T-helper 17 cell (primary cell): Measurements from ENCODE around the gene SH3RF3. TPM values are rescaled to one million over a fixed set of nuclear protein-coding genes. Genes with fewer than 3 reads are reported as not detected.
A peak's percentile ranks its signal among the peaks of the same experiment; 100 is the strongest.

Experiments used
- ATAC-seq: fragments of 150-1000 bp; cut with Tn5 transposase; 2 replicates; pipeline ENCODE4 v1.10.0; 2021; ENCODE audit warnings: mild to moderate bottlenecking, moderate library complexity
- DNase-seq, 3 donors: peaks; one replicate each; pipeline versions ENCODE4 v3.0.0 to v3.0.0-alpha.2; 2020 to 2021
- H3K9me3 ChIP-seq: one replicate; pipeline ENCODE4 v1.7.0; 2013; ENCODE audit warnings: low read length, mild to moderate bottlenecking; ENCODE audit not compliant: control insufficient read depth, poor library complexity, severe bottlenecking
- H3K27ac Mint-ChIP-seq: one replicate; pipeline ENCODE4 v1.8.0; 2022; ENCODE audit warnings: mild to moderate bottlenecking, moderate library complexity, mixed read lengths
- H3K27me3 Mint-ChIP-seq: one replicate; pipeline ENCODE4 v1.8.0; 2022; ENCODE audit warnings: mixed read lengths
- H3K36me3 Mint-ChIP-seq: one replicate; pipeline ENCODE4 v1.8.0; 2022; ENCODE audit warnings: low read depth, mixed read lengths
- H3K4me1 Mint-ChIP-seq: one replicate; pipeline ENCODE4 v1.8.0; 2022; ENCODE audit warnings: mild to moderate bottlenecking, mixed read lengths
- H3K4me3 Mint-ChIP-seq: one replicate; pipeline ENCODE4 v1.8.0; 2022; ENCODE audit warnings: mild to moderate bottlenecking, moderate library complexity, mixed read lengths
- total RNA-seq, 4 donors: library from RNA in 2 of 4; stranded (reverse) in 2 of 4; gene quantifications; one replicate each; pipeline ENCODE4 v1.2.3 and lab custom pipeline; 2022 to 2026

SH3RF3 gene
- total RNA-seq, 2 donors from 2014 or later = 0.16 to 0.27 TPM

GRCh38 chr2:109339519-109339966 lies 210.5 kb downstream of the SH3RF3 start:
- H3K4me3 Mint-ChIP-seq = no peak overlapping the region
- ATAC-seq (no peak), DNase-seq (no peak)
- H3K27ac Mint-ChIP-seq = no peak overlapping the region
- peaks cover 37% of the 10 kb centered on the region for H3K27me3 Mint-ChIP-seq
- H3K36me3 Mint-ChIP-seq = peaks cover 2% of the 10 kb centered on the region
- no peaks in the 10 kb centered on the region for H3K9me3 ChIP-seq
- peaks cover 11% of the 10 kb centered on the region for H3K4me1 Mint-ChIP-seq

DNA sequence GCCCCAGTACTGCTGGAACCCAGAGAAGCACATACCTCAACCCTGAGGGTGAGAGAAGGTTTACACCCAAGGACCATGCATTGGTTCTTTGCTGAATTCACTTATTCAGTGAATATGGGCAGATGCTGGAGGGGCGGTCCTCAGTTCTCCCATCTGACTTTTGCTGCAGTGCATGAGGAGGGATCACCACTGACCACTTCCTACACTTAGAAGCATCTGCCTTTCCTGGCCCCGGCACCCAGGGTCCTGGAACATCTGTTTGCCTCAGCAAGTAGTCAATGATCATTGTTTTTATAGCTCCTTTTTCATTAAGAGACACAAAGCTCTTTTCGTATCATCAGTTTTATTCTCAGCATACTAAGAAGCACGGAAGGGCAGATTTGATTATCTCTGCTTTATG lies 211.4 kb downstream of the SH3RF3 start:
- ATAC-seq (no peak), DNase-seq (no peak)
- H3K36me3 Mint-ChIP-seq = peaks cover 2% of the 10 kb centered on the region
- no peak overlapping the region for H3K27ac Mint-ChIP-seq
- peaks cover 8% of the 10 kb centered on the region for H3K4me1 Mint-ChIP-seq
- H3K9me3 ChIP-seq = no peaks in the 10 kb centered on the region
- peaks cover 31% of the 10 kb centered on the region for H3K27me3 Mint-ChIP-seq
- H3K4me3 Mint-ChIP-seq = no peak overlapping the region

DNA sequence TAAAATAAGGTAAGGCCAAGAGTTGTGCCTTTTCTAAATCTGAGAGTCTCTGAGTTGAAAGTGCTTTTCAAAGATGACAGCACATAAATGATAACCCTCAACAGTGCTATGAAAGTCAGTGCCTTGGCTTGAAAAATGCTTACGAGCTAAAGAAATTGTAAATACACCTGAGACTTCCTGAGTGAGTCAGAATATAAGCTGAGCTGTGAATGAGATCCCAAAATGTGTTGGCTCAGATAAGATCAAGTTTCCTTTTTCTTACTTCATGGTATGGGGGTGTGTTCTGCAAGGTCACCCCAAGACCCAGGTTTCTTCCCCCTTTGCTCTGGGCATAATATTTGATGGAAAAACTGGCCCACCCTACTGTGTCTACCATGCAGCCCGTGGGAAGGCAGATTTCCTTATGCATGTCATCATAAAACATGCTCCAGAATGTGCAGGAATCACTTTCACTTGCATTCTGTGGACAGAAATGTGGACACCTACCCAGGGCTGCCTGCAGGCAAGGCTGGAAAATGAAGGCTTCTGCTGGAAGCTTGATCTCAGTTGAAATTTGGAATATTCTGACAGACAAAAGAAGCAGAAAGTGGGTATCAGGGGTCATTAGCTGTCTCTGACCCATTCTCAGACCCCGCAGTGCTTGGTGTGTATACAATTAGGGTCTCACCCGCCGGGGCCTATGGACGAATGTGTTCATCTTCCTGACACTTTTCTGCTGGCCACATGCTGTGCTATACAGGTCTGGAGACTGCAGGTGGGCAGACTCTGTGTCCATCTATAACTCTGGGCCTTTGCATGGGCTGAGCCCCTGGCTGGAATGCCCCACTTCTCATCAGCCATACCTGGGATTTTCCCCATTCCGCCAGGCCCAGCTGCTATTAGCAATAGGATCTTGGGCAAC lies 212.6 kb downstream of the SH3RF3 start:
- H3K36me3 Mint-ChIP-seq = no peaks in the 10 kb centered on the region
- peaks cover 23% of the 10 kb centered on the region for H3K27me3 Mint-ChIP-seq
- H3K27ac Mint-ChIP-seq = no peak overlapping the region
- H3K9me3 ChIP-seq = no peaks in the 10 kb centered on the region
- no peak for ATAC-seq
- DNase-seq = no peak
- H3K4me1 Mint-ChIP-seq = no peaks in the 10 kb centered on the region
- H3K4me3 Mint-ChIP-seq = no peak overlapping the region

DNA sequence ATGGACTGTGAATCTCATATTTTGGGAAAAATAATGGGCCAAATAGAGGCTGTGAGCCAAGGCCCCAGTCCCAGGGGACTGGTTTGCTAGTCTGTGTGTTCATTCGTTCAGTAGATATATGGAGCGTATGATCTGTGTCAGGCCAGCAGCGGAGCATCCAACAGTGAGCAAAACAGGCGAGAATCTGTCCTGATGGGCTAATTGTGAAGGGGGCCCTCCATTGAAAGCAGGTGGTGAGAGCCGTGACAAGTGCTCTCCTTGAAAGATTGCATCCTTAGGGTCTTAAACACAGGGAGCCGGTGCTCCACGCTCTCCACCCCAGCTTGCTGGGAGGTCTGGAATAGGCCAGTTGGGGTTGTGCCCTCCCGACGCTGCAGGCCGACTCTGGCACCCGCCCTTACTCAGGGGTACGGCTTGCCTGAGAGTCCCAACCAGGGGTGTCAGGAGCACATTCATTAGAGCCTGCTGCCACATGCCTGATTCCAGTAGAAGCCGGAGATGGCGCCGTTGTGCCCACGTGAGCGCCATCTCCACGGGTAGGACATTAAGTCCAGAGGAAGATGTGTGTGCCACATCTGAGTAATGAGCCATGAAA lies 213.3 kb downstream of the SH3RF3 start:
- Mint-ChIP-seq H3K4me3 (no peak overlapping the region), H3K36me3 (no peaks in the 10 kb centered on the region), H3K27me3 (peaks cover 16% of the 10 kb centered on the region), H3K4me1 (peaks cover 2% of the 10 kb centered on the region), H3K27ac (no peak overlapping the region)
- DNase-seq = no peak
- no peak for ATAC-seq
- no peaks in the 10 kb centered on the region for H3K9me3 ChIP-seq

DNA sequence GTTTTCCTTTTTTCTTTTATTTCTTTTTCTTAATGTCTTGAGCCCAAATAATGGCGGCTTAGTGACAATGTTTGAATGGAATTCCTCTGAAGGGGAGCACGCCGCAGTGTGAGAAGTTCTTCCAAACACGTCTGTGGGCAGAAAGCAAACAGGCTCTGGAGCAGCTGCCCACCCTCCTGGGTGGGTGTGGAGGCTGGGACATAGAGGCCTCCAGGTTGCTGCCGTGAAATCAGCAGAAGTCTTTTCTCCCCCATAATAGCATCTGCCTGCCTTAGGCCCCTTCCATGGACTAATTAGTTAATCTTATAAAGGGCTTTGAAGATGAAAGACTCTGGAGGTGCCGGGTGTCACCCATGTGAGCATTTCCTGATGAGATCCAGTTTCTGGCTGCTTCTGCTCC lies 213.9 kb downstream of the SH3RF3 start:
- Mint-ChIP-seq H3K4me3 (no peak overlapping the region), H3K27ac (no peak overlapping the region), H3K4me1 (peaks cover 2% of the 10 kb centered on the region), H3K36me3 (no peaks in the 10 kb centered on the region), H3K27me3 (peaks cover 13% of the 10 kb centered on the region)
- DNase-seq = no peak
- H3K9me3 ChIP-seq = no peaks in the 10 kb centered on the region
- no peak for ATAC-seq

DNA sequence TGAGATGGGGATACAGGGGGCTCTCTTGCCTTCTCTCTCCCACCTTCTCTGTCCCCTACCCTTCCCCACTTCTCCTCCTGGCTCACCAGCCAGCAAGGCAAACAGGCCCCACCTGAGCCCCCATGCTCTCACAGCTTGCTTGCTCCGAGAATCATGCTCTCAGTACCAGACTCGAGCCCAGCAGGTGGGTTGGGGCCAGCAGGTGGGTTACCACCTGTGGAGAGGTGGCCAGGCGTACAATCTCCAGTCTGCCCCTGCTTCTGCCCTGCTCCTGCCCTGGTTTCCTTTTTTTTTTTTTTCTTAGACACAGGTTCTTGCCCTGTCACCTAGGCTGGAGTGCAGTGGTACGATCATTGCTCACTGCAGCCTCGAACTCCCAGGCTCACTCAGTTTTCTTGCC lies 214.5 kb downstream of the SH3RF3 start:
- no peak overlapping the region for H3K4me3 Mint-ChIP-seq

GRCh38 chr2:109344270-109344805 lies 215.3 kb downstream of the SH3RF3 start:
- Mint-ChIP-seq H3K36me3 (no peaks in the 10 kb centered on the region), H3K27ac (peak overlapping the region; percentile 62), H3K4me1 (peaks cover 16% of the 10 kb centered on the region), H3K27me3 (peaks cover 5% of the 10 kb centered on the region), H3K4me3 (no peak overlapping the region)
- no peaks in the 10 kb centered on the region for H3K9me3 ChIP-seq
- DNase-seq (no peak), ATAC-seq (no peak)

More for the DNA sequence above, 214.5 kb downstream of the SH3RF3 start:
- Mint-ChIP-seq H3K27me3 (peaks cover 8% of the 10 kb centered on the region), H3K27ac (no peak overlapping the region), H3K4me1 (peaks cover 7% of the 10 kb centered on the region), H3K36me3 (no peaks in the 10 kb centered on the region)
- no peak for DNase-seq
- ATAC-seq = no peak
- H3K9me3 ChIP-seq = no peaks in the 10 kb centered on the region

DNA sequence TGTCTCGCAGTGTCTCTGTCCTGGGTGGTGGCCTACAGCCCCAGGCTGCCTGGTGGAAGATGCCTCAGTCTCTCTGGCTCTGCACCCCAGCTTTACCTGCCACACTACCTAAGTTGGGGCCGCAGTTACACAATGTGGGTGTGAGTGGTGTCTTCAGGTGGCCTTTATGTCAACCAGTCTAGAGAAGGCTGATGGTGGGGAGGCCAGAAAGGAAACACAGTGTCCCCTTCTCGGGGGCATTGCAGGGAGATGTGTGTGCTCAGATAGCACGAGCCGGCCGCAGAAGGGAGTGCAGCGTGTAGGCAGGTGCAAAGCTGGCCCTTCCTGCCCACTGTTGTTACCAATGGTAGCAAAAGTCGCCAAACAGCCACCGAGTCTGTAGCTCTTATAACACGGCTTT lies 216.1 kb downstream of the SH3RF3 start:
- no peak for ATAC-seq
- Mint-ChIP-seq H3K36me3 (no peaks in the 10 kb centered on the region), H3K27ac (no peak overlapping the region), H3K4me1 (peaks cover 20% of the 10 kb centered on the region), H3K4me3 (no peak overlapping the region), H3K27me3 (peaks cover 5% of the 10 kb centered on the region)
- no peaks in the 10 kb centered on the region for H3K9me3 ChIP-seq
- no peak for DNase-seq

DNA sequence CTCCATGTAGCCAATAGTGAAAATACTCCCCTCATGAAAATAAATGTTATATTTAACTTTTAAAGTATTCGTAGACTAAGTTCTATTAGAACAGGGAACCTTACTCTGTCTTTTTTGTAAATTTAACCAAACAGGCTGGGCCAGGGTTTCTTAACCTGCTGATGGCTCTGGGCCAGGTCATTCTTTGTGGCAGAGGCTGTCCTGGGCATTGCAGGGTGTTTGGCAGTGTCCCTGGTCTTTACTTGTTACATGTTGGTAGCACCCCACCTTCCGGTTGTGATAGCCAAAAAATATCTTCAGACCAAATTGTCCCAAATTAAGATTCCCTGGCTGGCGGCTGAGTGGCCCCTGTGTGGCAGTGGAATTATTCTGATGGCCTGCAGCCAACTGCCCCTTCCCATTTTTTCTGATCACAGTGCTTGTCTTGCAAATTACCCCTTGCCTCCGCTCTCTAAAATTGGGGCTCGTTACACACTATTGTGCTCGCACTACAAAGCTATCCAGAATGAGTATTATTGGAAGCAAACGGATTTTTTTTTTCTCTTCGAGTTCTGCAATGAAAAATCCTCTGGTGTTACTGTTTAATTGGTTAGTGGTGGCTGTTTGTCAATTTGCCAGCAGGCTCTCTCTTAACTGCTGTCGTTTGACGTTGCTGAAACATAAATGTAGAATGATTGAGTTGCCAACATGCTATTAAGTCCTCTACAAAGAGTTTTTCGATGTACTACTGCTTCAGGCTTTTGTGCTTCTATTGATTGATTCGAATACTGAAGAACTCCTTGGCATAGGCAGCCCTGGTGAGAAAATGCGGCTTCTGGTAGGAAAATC lies 216.9 kb downstream of the SH3RF3 start:
- Mint-ChIP-seq H3K36me3 (no peaks in the 10 kb centered on the region), H3K4me1 (peaks cover 25% of the 10 kb centered on the region), H3K27me3 (peaks cover 5% of the 10 kb centered on the region), H3K4me3 (no peak overlapping the region), H3K27ac (no peak overlapping the region)
- ATAC-seq = no peak
- no peaks in the 10 kb centered on the region for H3K9me3 ChIP-seq
- no peak for DNase-seq

GRCh38 chr2:109346601-109347228 lies 217.7 kb downstream of the SH3RF3 start:
- H3K9me3 ChIP-seq = no peaks in the 10 kb centered on the region
- H3K27me3 Mint-ChIP-seq = peaks cover 5% of the 10 kb centered on the region
- H3K4me3 Mint-ChIP-seq = no peak overlapping the region
- H3K27ac Mint-ChIP-seq = no peak overlapping the region
- H3K4me1 Mint-ChIP-seq = peaks cover 25% of the 10 kb centered on the region
- ATAC-seq (no peak), DNase-seq (no peak)
- no peaks in the 10 kb centered on the region for H3K36me3 Mint-ChIP-seq

- no peaks in the 10 kb centered on the region for H3K9me3 ChIP-seq
- DNase-seq (no peak), ATAC-seq (no peak)
- Mint-ChIP-seq H3K4me3 (no peak overlapping the region), H3K27me3 (peaks cover 5% of the 10 kb centered on the region), H3K36me3 (no peaks in the 10 kb centered on the region), H3K27ac (no peak overlapping the region), H3K4me1 (peaks cover 25% of the 10 kb centered on the region)
Measured at GRCh38 chr2:109347626-109348025, 218.6 kb downstream of the SH3RF3 start.

GRCh38 chr2:109348190-109348589 lies 219.2 kb downstream of the SH3RF3 start:
- H3K36me3 Mint-ChIP-seq = no peaks in the 10 kb centered on the region
- peak overlapping the region; percentile 97 for H3K27ac Mint-ChIP-seq
- H3K27me3 Mint-ChIP-seq = peaks cover 5% of the 10 kb centered on the region
- H3K4me3 Mint-ChIP-seq = peak overlapping the region; percentile 92
- ATAC-seq (no peak), DNase-seq (no peak)
- H3K4me1 Mint-ChIP-seq = peaks cover 26% of the 10 kb centered on the region
- no peaks in the 10 kb centered on the region for H3K9me3 ChIP-seq
